HG03457 (cell line): ENCODE results near the gene HHLA2.
"Not testable (repeated sequence)": the region's sequence is repeated elsewhere in the genome, so short reads cannot be mapped to it uniquely, and the experiment has no call there.

ENCODE experiments used
- ATAC-seq: cut with Tn5 transposase; IDR thresholded peaks from one replicate; pipeline ENCODE4 v1.9.1; 2021; ENCODE audit warnings: moderate number of reproducible peaks; ENCODE audit not compliant: unreplicated experiment

Gene HHLA2

DNA sequence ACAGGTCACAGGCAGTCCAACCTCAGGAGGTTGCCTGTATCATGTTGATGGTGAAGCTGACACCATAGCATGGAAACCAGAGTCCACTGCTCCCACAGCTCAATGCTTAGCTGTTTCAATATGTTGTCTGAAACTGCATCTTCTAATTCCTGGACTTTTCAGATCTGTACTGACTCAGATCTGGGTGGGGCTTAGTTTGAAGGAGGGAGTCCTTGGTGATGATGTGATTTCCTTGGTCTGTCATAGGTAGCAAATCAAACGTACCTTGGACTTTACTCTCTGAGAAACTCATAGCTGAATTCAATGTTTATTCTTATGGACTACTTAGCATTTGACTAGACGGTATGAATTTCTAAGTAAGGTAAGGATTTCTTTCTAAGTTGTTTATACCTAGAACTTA lies at the start of gene HHLA2:
Gene HHLA2 (plus strand): TSS at position 310 of the 400 bp plus-strand sequence. CDS start 55,266 bp downstream, outside the sequence.
- no peak for ATAC-seq

DNA sequence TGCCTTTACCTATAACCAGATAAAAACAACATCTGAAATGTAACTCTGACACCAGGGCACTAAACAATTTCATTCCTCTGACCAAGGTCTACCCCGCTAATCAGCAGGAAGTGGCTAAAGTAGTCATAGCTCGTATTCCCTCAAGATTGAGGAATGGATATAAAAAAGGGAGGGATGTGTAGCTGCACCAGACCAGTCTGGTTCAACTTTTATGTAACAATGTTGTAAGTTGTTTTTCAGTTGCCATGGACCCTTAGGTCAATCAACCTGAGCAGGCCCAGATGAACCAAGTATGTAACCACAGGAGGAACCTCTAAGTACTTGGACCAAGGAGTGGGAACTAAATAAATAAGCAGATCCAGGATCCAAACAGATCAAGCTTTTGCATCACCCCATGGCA lies 45.7 kb upstream of the HHLA2 start:
- no peak for ATAC-seq

DNA sequence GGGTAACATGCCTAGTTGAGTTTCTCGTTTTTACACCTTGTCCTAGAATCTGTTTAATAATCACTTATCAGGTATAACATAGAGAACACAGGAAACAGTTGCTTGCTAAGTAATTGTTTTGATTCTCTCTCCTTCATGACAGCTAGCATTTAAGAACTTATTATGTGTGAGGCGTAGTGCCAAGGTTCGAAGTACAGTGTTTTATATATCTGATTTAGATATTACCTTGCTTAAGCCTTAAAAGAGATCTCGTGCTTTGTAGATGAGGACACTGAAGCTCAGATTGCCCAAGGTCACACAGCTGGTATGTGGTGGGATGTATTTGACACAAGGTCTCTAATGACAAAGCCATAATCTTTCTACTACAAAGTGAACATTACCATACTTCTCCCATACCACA lies 45.1 kb upstream of the HHLA2 start:
- ATAC-seq, result no peak

DNA sequence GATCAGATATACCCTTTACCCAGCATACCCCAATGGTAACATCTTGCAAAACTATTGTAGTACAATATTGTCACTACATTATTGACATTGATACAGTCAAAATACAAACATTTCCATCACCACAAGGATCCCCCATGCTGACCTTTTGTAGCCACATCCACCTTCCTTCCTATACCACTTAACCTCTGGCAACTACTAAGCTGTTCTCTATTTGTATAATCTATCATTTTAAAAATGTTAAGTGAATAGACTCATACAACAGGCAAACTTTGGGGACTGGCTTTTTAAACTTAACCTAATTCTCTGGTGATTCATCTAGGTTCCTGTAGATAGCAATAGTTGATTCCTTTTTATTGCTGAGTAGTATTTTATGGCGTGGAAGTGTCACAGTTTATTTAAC lies 44.5 kb upstream of the HHLA2 start:
- ATAC-seq, result no peak

DNA sequence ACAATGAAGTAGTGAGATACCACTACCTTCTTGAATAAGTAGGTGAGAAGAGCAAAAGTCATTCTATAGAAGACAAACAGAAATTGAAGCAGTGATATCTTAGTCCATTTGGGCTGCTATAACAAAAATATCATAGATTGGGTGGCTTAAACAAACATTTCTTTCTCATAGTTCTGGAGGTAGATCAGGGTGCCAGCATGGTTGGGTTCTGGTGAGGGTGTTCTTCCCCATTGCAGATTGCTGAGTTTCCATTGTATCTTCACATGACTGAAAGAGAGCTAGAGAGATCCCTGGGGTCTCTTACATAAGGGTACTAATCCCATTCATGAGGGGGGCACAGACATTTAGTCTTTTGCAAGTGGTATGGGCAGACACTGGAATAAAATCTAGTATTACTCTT lies 41.2 kb upstream of the HHLA2 start:
- no peak for ATAC-seq

GRCh38 chr3:108264534-108265298 lies 31.6 kb upstream of the HHLA2 start:
- ATAC-seq, result peak; percentile 72

GRCh38 chr3:108268235-108268634 lies 28.1 kb upstream of the HHLA2 start:
- ATAC-seq, result not testable (repeated sequence)

- no peak for ATAC-seq
Observed at GRCh38 chr3:108271626-108272025, 24.7 kb upstream of the HHLA2 start.

GRCh38 chr3:108279066-108279465 lies 17.3 kb upstream of the HHLA2 start:
- not testable (repeated sequence) for ATAC-seq

GRCh38 chr3:108280476-108280875 lies 15.9 kb upstream of the HHLA2 start:
- no peak for ATAC-seq

DNA sequence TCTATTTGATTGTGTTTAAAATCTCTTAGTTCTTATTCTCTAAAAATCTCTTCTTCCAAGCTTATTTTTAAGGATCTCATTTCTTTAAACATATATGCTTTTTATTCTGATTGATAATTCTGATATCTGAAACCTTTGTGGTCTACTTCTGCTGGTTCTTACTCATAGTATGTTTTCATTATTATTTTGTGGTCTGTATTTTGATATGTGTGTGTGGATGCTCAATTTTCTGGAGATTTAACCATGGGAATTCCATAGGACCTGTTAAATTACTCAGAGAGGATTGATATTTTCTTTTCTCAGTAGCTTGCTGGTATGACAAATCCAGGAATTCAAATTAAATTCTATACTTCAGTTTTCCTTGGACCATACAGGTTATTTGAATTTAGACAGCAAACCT lies 14.7 kb upstream of the HHLA2 start:
- ATAC-seq, result no peak

- no peak for ATAC-seq
Observed at GRCh38 chr3:108283006-108283405, 13.3 kb upstream of the HHLA2 start.

DNA sequence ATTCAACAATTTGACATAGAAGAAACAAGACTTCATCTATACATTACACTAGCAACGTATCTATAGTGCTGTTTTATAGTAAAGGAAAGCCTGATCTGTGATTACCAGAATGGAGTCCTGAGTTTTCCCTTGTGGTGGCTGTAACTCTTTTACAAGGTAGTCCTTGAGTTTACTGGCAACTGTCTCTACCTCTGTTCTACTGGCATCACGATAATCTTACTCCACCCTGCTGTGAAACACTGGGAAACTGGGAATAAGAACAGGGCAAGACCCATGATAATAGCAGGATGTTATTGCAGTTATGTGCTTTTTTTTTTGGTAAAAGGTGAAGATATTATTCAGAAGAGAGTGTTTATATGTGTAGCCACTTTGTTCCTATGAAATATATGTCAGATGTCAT lies 12.4 kb upstream of the HHLA2 start:
- ATAC-seq, result no peak

- ATAC-seq, result no peak
Observed at GRCh38 chr3:108285176-108285575, 11.2 kb upstream of the HHLA2 start.

- no peak for ATAC-seq
Observed at GRCh38 chr3:108287146-108287545, 9.2 kb upstream of the HHLA2 start.

DNA sequence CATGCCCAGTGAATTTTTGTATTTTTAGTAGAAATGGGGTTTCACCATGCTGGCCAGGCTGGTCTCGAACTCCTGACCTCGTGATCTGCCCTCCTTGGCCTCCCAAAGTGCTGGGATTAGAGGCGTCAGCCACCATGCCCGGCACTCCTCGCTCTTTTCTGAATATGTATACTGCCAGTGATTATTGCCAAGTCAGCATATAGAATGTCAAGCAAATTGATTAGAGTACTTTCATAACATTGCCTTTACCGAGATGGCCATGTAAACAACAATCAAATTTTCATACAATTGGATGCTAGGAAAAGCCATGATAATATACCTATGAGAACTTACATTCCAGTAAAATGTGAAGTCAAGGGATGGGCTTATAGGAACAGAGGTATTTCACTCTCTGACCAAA lies 8.2 kb upstream of the HHLA2 start:
- ATAC-seq, result not testable (repeated sequence)

DNA sequence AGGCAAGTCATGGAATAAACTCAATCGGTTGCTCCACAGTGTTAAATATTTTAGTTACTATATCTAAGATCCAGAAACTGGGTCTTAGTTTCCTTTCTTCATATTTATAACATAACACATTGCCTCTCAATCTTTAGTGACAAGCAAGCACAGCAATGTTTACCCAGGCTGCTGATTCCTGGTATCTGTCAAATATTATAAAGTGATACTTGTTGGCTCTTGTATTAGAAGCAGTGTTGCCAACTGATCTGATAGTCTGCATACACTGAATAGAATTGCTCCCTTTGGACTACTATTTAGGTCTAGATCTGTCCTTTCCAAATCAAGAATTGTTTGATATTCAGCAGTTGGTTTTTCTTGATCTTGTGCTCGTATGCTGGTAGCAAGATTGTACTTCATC lies 7.2 kb upstream of the HHLA2 start:
- ATAC-seq, result no peak

DNA sequence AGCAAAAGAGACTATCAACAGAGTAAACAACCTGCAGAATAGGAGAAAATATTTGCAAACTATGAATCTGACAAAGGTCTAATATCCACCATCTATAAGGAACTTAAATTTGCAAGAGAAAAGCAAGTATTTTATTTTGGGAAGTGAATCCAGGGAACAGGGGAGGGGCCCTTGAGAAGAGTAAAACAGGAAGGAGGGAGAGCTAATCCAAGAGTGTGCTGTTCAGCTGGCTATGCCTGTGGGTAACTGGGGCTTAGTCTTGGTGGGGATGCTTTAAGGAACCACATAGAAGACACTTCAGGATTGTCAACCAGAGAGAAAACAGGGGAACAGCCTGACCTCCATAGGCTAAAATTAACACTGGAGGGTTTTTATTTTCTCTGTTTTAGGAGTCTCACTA lies 3.9 kb upstream of the HHLA2 start:
- ATAC-seq, result no peak

DNA sequence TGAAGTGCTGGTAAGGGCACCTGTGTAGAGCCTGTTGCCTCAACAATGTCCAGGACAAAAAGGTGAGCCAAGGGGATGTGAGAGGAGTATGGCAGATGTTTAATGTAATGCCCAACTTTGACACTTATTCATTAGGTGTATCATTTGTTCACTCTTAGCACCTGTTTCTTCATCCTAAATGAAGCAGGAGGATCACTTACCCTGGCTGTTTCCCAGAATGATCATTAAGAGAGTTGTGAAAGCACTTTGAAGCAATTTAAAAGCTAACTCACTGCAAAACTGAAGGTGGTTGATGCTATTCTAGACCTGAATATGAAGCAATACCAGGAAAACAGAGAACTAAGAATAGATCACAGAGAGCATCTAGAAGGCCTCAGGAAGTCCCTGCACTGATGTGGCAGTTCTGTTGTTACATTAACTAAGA lies 3.4 kb upstream of the HHLA2 start:
- peak; percentile 82 for ATAC-seq

DNA sequence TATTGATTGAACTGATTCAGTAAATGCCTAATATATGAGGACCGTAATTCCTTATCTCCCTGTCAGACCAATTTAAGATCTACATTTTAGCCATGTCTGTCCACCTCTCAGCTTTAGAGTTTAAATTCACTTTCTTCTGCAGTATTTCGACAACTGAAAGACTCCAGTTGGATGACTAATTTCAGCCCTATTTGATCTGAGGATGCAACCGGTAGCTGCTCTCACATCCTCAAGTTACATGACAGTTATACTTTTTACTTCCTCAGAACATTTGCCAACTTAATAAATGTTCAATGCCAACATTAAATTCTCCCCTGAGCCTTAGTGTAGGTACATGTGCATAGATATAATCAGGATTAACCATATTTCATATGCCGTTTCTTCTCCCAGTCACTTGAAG lies 2.5 kb upstream of the HHLA2 start:
- ATAC-seq, result peak; percentile 63

DNA sequence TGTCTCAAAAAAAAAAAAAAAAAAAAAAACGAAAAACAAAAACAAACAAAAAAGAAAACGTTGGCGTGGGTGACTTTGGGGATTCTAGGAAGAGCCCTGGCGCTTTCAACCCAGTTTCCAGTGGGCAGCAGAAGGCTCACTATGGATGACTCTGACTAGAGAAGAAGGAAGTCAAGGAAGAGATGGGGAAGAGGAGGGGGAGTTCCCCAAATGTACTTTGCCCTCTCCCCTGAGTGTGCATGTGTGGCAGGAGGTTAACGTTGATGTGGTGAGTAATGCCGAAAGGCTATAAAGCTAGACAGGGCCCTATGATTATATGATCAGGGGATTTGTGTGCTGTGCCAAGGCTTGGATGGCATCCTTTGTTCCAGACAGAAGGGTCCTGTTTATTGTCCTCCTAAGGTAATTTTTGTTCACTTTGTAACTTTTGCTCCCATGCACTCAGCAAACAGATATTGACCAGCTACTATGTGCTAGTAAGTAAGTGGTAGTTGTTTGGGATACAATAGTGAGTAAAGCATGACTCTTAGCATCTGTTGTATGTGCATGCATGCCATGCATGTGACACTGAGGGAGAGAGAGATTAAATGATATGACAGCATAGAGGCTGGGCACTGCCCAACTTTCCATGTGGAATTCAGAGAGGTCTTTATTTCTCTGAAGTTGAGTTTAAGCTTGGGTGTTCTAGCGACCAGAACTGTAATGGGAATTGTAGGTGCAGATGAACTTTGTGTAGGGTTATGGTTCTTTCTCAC lies 750 bp upstream of the HHLA2 start:
- ATAC-seq, result no peak

- no peak for ATAC-seq
Observed at GRCh38 chr3:108297647-108298046, 1.3 kb downstream of the HHLA2 start.
